Mesenchymal stem cell (in vitro differentiated cells and primary cell): Measurements from ENCODE around the gene MN1.

ENCODE experiments used
- DNase-seq: peaks from one replicate; pipeline ENCODE4 v3.0.0-alpha.2; 2013
- H2AFZ ChIP-seq: one replicate; pipeline ENCODE4 v1.6.1; 2013; ENCODE audit warnings: low read depth, mild to moderate bottlenecking, control low read depth, inconsistent platforms, low read length, moderate library complexity
- H2AK5ac ChIP-seq: 2 replicates; pipeline ENCODE4 v1.6.1; 2013; ENCODE audit warnings: low read length, moderate library complexity, mild to moderate bottlenecking, inconsistent platforms; ENCODE audit not compliant: severe bottlenecking
- H2BK120ac ChIP-seq: one replicate; pipeline ENCODE4 v1.6.1; 2013; ENCODE audit warnings: low read depth, mild to moderate bottlenecking, inconsistent platforms, low read length, moderate library complexity
- H2BK12ac ChIP-seq, 2 experiments: one replicate each; pipeline ENCODE4 v1.6.1; 2013; ENCODE audit warnings: inconsistent platforms in 2 of 2, low read length in 2 of 2, mild to moderate bottlenecking in 2 of 2, moderate library complexity in 2 of 2, control low read depth in 1 of 2
- H2BK15ac ChIP-seq: one replicate; pipeline ENCODE4 v1.6.1; 2013; ENCODE audit warnings: mild to moderate bottlenecking, low read depth, inconsistent platforms; ENCODE audit not compliant: poor library complexity, severe bottlenecking
- H2BK5ac ChIP-seq: 2 replicates; pipeline ENCODE4 v1.6.1; 2013; ENCODE audit warnings: low read depth, mild to moderate bottlenecking, low read length, control low read depth, inconsistent platforms; ENCODE audit not compliant: poor library complexity, severe bottlenecking
- H3K14ac ChIP-seq, 2 experiments: one replicate each; pipeline ENCODE4 v1.6.1; 2013; ENCODE audit warnings: inconsistent platforms in 2 of 2, low read length in 2 of 2, control low read depth in 1 of 2, mild to moderate bottlenecking in 1 of 2, moderate library complexity in 1 of 2
- H3K18ac ChIP-seq, 2 experiments: one replicate each; pipeline ENCODE4 v1.6.1; 2013; ENCODE audit warnings: inconsistent platforms in 2 of 2, low read length in 2 of 2, control low read depth in 1 of 2, low read depth in 1 of 2, mild to moderate bottlenecking in 1 of 2
- H3K23ac ChIP-seq, 2 experiments: one replicate each; pipeline ENCODE4 v1.6.1; 2013; ENCODE audit warnings: inconsistent platforms in 2 of 2, low read length in 2 of 2, mild to moderate bottlenecking in 2 of 2, moderate library complexity in 2 of 2, control low read depth in 1 of 2
- H3K27ac ChIP-seq: 2 replicates; pipeline ENCODE4 v1.5.1; 2013; ENCODE audit warnings: mild to moderate bottlenecking, moderate library complexity, low read length, control low read depth, inconsistent platforms; ENCODE audit not compliant: poor library complexity, severe bottlenecking
- H3K27me3 ChIP-seq, 2 experiments: 2 replicates each; pipeline versions ENCODE4 v1.6.1 to v1.7.0; 2013; ENCODE audit warnings: low read length in 2 of 2, mild to moderate bottlenecking in 2 of 2, moderate library complexity in 2 of 2, control low read depth in 1 of 2, inconsistent platforms in 1 of 2; ENCODE audit not compliant: control insufficient read depth in 1 of 2, insufficient read depth in 1 of 2
- H3K36me3 ChIP-seq, 2 experiments: 2 replicates each; pipeline versions ENCODE4 v1.6.1 to v1.7.0; 2013; ENCODE audit warnings: low read length in 2 of 2, control low read depth in 1 of 2, inconsistent platforms in 1 of 2, low read depth in 1 of 2, mild to moderate bottlenecking in 1 of 2; ENCODE audit not compliant: insufficient read depth in 2 of 2, control insufficient read depth in 1 of 2
- H3K4ac ChIP-seq, 2 experiments: one replicate each; pipeline ENCODE4 v1.6.1; 2013; ENCODE audit warnings: inconsistent platforms in 2 of 2, low read length in 2 of 2, mild to moderate bottlenecking in 2 of 2, moderate library complexity in 2 of 2, control low read depth in 1 of 2, low read depth in 1 of 2
- H3K4me1 ChIP-seq: 2 replicates; pipeline ENCODE4 v1.6.1; 2013; ENCODE audit warnings: low read depth, low read length, control low read depth; ENCODE audit not compliant: control insufficient read depth, insufficient read depth
- H3K4me2 ChIP-seq: 2 replicates; pipeline ENCODE4 v1.6.1; 2013; ENCODE audit warnings: low read length, mild to moderate bottlenecking, inconsistent platforms; ENCODE audit not compliant: poor library complexity, severe bottlenecking
- H3K4me3 ChIP-seq, 2 experiments: 2 replicates each; pipeline versions ENCODE4 v1.5.1 to v1.7.0; 2013; ENCODE audit warnings: low read length in 2 of 2, mild to moderate bottlenecking in 2 of 2, control low read depth in 1 of 2, low read depth in 1 of 2; ENCODE audit not compliant: insufficient read depth in 1 of 2
- H3K79me1 ChIP-seq: replicated peaks from 2 replicates; pipeline ENCODE4 v1.6.1; 2013; ENCODE audit warnings: mild to moderate bottlenecking, control low read depth, low read length, inconsistent platforms; ENCODE audit not compliant: poor library complexity, severe bottlenecking
- H3K9ac ChIP-seq: 2 replicates; pipeline ENCODE4 v1.7.0; 2013; ENCODE audit warnings: mild to moderate bottlenecking, low read length, moderate library complexity
- H3K9me3 ChIP-seq: 2 replicates; pipeline ENCODE4 v1.7.0; 2013; ENCODE audit warnings: mild to moderate bottlenecking, low read length; ENCODE audit not compliant: control insufficient read depth
- H4K8ac ChIP-seq: one replicate; pipeline ENCODE4 v1.6.1; 2013; ENCODE audit warnings: inconsistent platforms, mild to moderate bottlenecking, low read length, moderate library complexity
- H4K91ac ChIP-seq: one replicate; pipeline ENCODE4 v1.6.1; 2013; ENCODE audit warnings: mild to moderate bottlenecking, low read length, inconsistent platforms
- WGBS: methylation state at CpG from one replicate; pipeline ENCODE4 v1.1.7; 2013; ENCODE audit warnings: mixed read lengths; 5-methylcytosine and 5-hydroxymethylcytosine counted together

Gene MN1

DNA sequence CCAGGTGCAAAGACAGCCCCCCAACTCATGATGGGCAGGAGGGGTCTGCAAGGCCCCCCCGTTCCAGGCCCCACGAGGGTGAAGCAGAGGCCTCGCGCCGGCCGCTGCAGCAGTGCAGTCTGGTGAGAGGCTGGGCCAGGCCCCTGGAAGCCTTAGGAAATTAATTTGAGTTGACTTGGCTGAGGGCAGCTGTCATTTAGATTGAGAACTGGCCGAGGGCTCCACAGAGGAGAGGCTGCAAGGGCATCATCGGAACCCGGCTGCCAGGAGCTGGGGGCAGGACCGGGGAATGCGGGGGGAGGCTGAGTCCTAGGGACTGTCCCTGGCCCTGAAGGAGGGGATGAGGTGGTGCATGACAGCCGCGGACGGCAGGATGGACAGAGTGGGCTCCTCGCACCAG lies 39.9 kb downstream of the MN1 start:
- 87% methylated on average over 15 of the region's 15 CpGs for WGBS

DNA sequence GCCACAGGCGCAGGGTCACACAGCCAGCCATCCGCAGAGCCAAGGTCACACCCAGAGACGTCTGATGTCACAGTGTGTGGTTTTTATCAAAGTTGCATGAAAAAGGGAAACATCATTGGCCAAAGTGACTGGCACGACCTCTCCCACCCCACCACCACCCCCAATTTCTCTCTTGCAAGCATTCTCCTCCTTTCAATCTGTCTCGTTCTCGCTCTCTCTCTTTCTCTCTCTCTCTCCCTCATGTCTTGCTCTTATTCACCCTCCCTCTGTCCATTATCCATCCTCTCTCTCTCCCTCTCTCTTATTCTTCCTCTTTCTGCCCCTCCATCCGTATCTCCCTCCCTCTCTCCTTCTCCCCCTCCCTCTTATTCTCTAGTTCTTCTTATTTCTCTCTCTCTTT lies 40.6 kb downstream of the MN1 start:
- Histone ChIP-seq H3K9me3 (no peaks in the 10 kb centered on the region), H2AFZ (no peak overlapping the region), H3K36me3 (peaks cover 0 to 82% of the 10 kb centered on the region in 2 experiments), H3K79me1 (peaks cover 65% of the 10 kb centered on the region), H4K91ac (no peak overlapping the region), H3K4ac (no peak overlapping the region), H3K4me2 (no peak overlapping the region), H2BK5ac (no peak overlapping the region), H2AK5ac (no peak overlapping the region), H2BK120ac (no peak overlapping the region), H3K4me1 (peaks cover 24% of the 10 kb centered on the region), H3K4me3 (no peak overlapping the region), H3K27ac (no peak overlapping the region), H4K8ac (no peak overlapping the region), H3K14ac (no peak overlapping the region), H3K23ac (no peak overlapping the region), H2BK12ac (no peak overlapping the region), H3K27me3 (no peaks in the 10 kb centered on the region), H3K18ac (no peak overlapping the region), H2BK15ac (no peak overlapping the region), H3K9ac (no peak overlapping the region)
- WGBS = 81% methylated on average over 7 of the region's 7 CpGs
- DNase-seq = no peak

More for the DNA sequence above, 39.9 kb downstream of the MN1 start:
- Histone ChIP-seq H3K27ac (no peak overlapping the region), H3K18ac (no peak overlapping the region), H3K23ac (no peak overlapping the region), H3K36me3 (peaks cover 0 to 84% of the 10 kb centered on the region in 2 experiments), H2BK5ac (no peak overlapping the region), H3K9ac (no peak overlapping the region), H3K79me1 (peaks cover 65% of the 10 kb centered on the region), H2AFZ (no peak overlapping the region), H4K91ac (no peak overlapping the region), H3K4ac (no peak overlapping the region), H4K8ac (no peak overlapping the region), H3K27me3 (no peaks in the 10 kb centered on the region), H2AK5ac (no peak overlapping the region), H2BK120ac (no peak overlapping the region), H2BK15ac (no peak overlapping the region), H3K4me1 (peaks cover 25% of the 10 kb centered on the region), H2BK12ac (no peak overlapping the region), H3K4me3 (no peak overlapping the region), H3K9me3 (no peaks in the 10 kb centered on the region), H3K4me2 (no peak overlapping the region), H3K14ac (no peak overlapping the region)
- no peak for DNase-seq

GRCh38 chr22:27760474-27760873 lies 41.1 kb downstream of the MN1 start:
- H2AK5ac ChIP-seq = no peak overlapping the region
- no peak overlapping the region for H3K4me3 ChIP-seq
- no peak for DNase-seq
- H2BK120ac ChIP-seq = no peak overlapping the region
- no peak overlapping the region for H3K4ac ChIP-seq
- no peak overlapping the region for H2BK5ac ChIP-seq
- H4K91ac ChIP-seq = no peak overlapping the region
- H3K4me1 ChIP-seq = peaks cover 20% of the 10 kb centered on the region
- no peak overlapping the region for H4K8ac ChIP-seq
- no peak overlapping the region for H3K9ac ChIP-seq
- no peak overlapping the region for H2BK12ac ChIP-seq
- no peak overlapping the region for H2BK15ac ChIP-seq
- no peaks in the 10 kb centered on the region for H3K9me3 ChIP-seq
- H3K27ac ChIP-seq = no peak overlapping the region
- H3K18ac ChIP-seq = no peak overlapping the region
- H3K27me3 ChIP-seq = no peaks in the 10 kb centered on the region
- 95% methylated on average over 8 of the region's 8 CpGs for WGBS
- no peak overlapping the region for H3K14ac ChIP-seq
- no peak overlapping the region for H3K4me2 ChIP-seq
- no peak overlapping the region for H3K23ac ChIP-seq
- peaks cover 0 to 81% of the 10 kb centered on the region in 2 experiments for H3K36me3 ChIP-seq
- peaks cover 65% of the 10 kb centered on the region for H3K79me1 ChIP-seq
- no peak overlapping the region for H2AFZ ChIP-seq

- no peak overlapping the region for H4K8ac ChIP-seq
- no peaks in the 10 kb centered on the region for H3K27me3 ChIP-seq
- WGBS = 93% methylated on average over 6 of the region's 6 CpGs
- H3K36me3 ChIP-seq = peaks cover 0 to 69% of the 10 kb centered on the region in 2 experiments
- no peak overlapping the region for H3K4ac ChIP-seq
- no peak overlapping the region for H3K4me2 ChIP-seq
- H3K18ac ChIP-seq = no peak overlapping the region
- H3K4me1 ChIP-seq = peaks cover 34% of the 10 kb centered on the region
- no peak overlapping the region for H2BK15ac ChIP-seq
- H2BK5ac ChIP-seq = no peak overlapping the region
- no peaks in the 10 kb centered on the region for H3K9me3 ChIP-seq
- H2BK12ac ChIP-seq = no peak overlapping the region
- H3K4me3 ChIP-seq = no peak overlapping the region
- no peak overlapping the region for H2AFZ ChIP-seq
- no peak overlapping the region for H2AK5ac ChIP-seq
- no peak overlapping the region for H3K27ac ChIP-seq
- no peak for DNase-seq
- peaks cover 54% of the 10 kb centered on the region for H3K79me1 ChIP-seq
- H2BK120ac ChIP-seq = no peak overlapping the region
- H3K23ac ChIP-seq = no peak overlapping the region
- H4K91ac ChIP-seq = no peak overlapping the region
- no peak overlapping the region for H3K9ac ChIP-seq
- no peak overlapping the region for H3K14ac ChIP-seq
These were observed 43.5 kb downstream of the MN1 start for GRCh38 chr22:27757928-27758525.
